SK-N-MC (cell line): Measurements from ENCODE around the gene SPEF1.

Experiments used
- FOXP2 ChIP-seq: optimal IDR thresholded peaks from 2 replicates; pipeline ENCODE3; 2011; ENCODE audit warnings: mild to moderate bottlenecking, moderate library complexity; ENCODE audit not compliant: insufficient read depth; ENCODE audit errors: extremely low read length, control extremely low read depth
- POLR2AphosphoS5 ChIP-seq: IDR thresholded peaks from 2 replicates; pipeline ENCODE4 v1.6.1; 2012; ENCODE audit warnings: mild to moderate bottlenecking, low read depth, low read length, borderline replicate concordance

DNA sequence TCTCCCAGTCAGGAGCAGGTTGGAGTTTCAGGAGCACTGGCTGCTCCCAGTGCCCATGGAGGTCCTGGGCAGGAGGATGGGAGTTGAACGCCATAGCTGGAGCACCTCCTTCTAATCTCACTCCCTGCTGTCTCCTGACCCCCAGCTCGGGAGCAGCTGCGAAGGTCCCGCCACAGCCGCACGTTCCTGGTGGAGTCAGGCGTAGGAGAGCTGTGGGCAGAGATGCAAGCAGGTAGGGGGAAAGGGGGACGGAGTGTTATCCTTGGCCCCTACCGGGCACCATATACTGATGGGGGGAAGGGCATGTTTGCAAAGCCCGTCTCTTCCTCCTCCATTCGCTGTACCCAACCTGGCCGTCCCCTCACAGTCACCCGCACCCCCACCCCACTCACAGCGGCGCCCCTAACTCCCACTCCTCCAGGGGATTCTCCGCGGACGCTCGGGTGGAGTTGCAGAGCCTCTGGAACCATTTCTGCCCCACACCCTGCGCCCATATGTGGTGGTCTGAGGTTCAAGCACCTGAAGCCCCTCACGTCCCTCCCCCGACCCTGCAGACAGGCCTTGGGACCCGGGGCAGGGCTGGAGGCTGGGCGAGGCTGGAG is 32.1 kb downstream of the SPEF1 start:
- TF ChIP-seq POLR2AphosphoS5 (no peak), FOXP2 (no peak)
